ENCODE data around the gene MLPH. TPM values are rescaled to one million over a fixed set of nuclear protein-coding genes. Genes with fewer than 3 reads are reported as not detected.

MLPH gene
- total and polyA plus RNA-seq, 9 of the 15 experiments (the other 6 are each of a cell fraction or from before 2014, with no cell fraction given): 0.22 TPM; not detected in 8

- no peaks in the 10 kb centered on the region for H4K20me1 ChIP-seq (replicated peaks; ENCODE audit: control insufficient read depth, insufficient read depth, low read length)
These were observed 9.4 kb downstream of the MLPH start for GRCh38 chr2:237496428-237496827.

More at GRCh38 chr2:237496428-237496827, 9.4 kb downstream of the MLPH start:
- Histone ChIP-seq H3K4me3 (no peak overlapping the region), H2AFZ (ENCODE audit: low read depth, low read length) (no peak overlapping the region), H3K4me1 (replicated peaks in 1 of 2; ENCODE audit: control insufficient read depth in 2 of 2, insufficient read depth in 2 of 2, low read length in 2 of 2) (no peaks in the 10 kb centered on the region), H3K79me2 (ENCODE audit: control insufficient read depth, insufficient read depth, low read length) (no peaks in the 10 kb centered on the region), H3K9ac (ENCODE audit: insufficient read depth in 1 of 2, low read depth in 2 of 2, low read length in 2 of 2) (no peak overlapping the region), H3K27ac (ENCODE audit: extremely low read depth, low read depth, low read length) (no peak overlapping the region), H3K4me2 (ENCODE audit: insufficient read depth, low read length) (no peak overlapping the region), H3K36me3 (ENCODE audit: control insufficient read depth, insufficient read depth, low read length) (no peaks in the 10 kb centered on the region), H3K27me3 (ENCODE audit: control insufficient read depth in 2 of 2, insufficient read depth in 2 of 2, low read length in 2 of 2) (peaks cover 3 to 50% of the 10 kb centered on the region in 2 experiments; a peak in 3 of 5 replicates), H3K9me3 (replicated peaks; ENCODE audit: control insufficient read depth, insufficient read depth, low read depth, low read length) (peaks cover 1% of the 10 kb centered on the region; the same call in 1 of the 2 replicates), H3K9me1 (ENCODE audit: control insufficient read depth, insufficient read depth, low read length) (no peaks in the 10 kb centered on the region)
- ChIA-PET CTCF (ENCODE audit: low intra/inter-chr PET ratio) (no interaction called here), POLR2A (interaction anchor here (0.9 kb wide), 1 partner anchor 11 kb away, joined by 3 read pairs; no protein-coding TSS in a partner anchor)
- in situ Hi-C loops (cut with MboI): no loop called here
- no TSS peak for BruUV-seq (replicated peaks)
- no peak for ATAC-seq
- no peak for DNase-seq (ENCODE audit: extremely low read depth in 1 of 4, low spot score in 3 of 4)
- no peak for FAIRE-seq
- TF ChIP-seq KDM2B (CRISPR knock-in tag; IDR thresholded peaks at IDR 0.05) (no peak), CEBPG (CRISPR knock-in tag; IDR thresholded peaks at IDR 0.05) (no peak), CEBPG (tag; conservative IDR thresholded peaks at IDR 0.05 in 1 of 2, IDR thresholded peaks at IDR 0.05 in 1 of 2) (0 out of 4 replicates have a peak, but pooled peaks of 1 of the 2 experiments have one; percentile 46), ELK3 (CRISPR knock-in tag; IDR thresholded peaks at IDR 0.05) (no peak), NR2C2 (CRISPR knock-in tag; IDR thresholded peaks at IDR 0.05) (no peak), NR2C2 (tag; IDR thresholded peaks at IDR 0.05) (peak; percentile 71; the same call in 1 of the 2 replicates), ZNF589 (CRISPR knock-in tag; IDR thresholded peaks at IDR 0.05; ENCODE audit: low read depth) (peak; percentile 18; the same call in 1 of the 2 replicates), ZBTB11 (CRISPR knock-in tag; IDR thresholded peaks at IDR 0.05) (peak in 1 of 3 experiments; percentile 68; a peak in 1 of 6 replicates), GABPA (tag; conservative IDR thresholded peaks at IDR 0.05; ENCODE audit: low read depth) (peak; percentile 33; the same call in 1 of the 2 replicates), SP1 (CRISPR knock-in tag; IDR thresholded peaks at IDR 0.05) (no peak), ZNF175 (CRISPR knock-in tag; IDR thresholded peaks at IDR 0.05; ENCODE audit: low read depth) (peak; percentile 23; the same call in 1 of the 2 replicates), ZNF584 (CRISPR knock-in tag; IDR thresholded peaks at IDR 0.05; ENCODE audit: low read depth) (0 out of 2 replicates have a peak, but pooled peaks have one; percentile 46)
- TF ChIP-seq, protein P1, sequence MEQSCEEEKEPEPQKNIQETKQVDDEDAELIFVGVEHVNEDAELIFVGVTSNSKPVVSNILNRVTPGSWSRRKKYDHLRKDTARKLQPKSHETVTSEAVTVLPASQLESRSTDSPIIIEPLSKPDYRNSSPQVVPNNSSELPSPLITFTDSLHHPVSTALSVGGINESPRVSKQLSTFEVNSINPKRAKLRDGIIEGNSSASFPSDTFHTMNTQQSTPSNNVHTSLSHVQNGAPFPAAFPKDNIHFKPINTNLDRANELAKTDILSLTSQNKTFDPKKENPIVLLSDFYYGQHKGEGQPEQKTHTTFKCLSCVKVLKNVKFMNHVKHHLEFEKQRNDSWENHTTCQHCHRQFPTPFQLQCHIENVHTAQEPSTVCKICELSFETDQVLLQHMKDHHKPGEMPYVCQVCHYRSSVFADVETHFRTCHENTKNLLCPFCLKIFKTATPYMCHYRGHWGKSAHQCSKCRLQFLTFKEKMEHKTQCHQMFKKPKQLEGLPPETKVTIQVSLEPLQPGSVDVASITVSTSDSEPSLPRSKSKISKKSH (CRISPR knock-in tag; IDR thresholded peaks at IDR 0.05): no peak
- 5% methylated on average over 8 of the region's 8 CpGs for WGBS (ENCODE audit: insufficient coverage, low coverage, missing lambda C conversion rate)
- intact Hi-C loops (cut with micrococcal nuclease): no loop called here

All from K562 (cell line).